ENCODE results near the gene GDE1.
A peak's percentile ranks its signal among the peaks of the same experiment; 100 is the strongest.

Gene GDE1

GRCh38 chr16:19503461-19504075 lies 18.3 kb downstream of the GDE1 start:
- TF ChIP-seq EZH2 (optimal IDR thresholded peaks at IDR 0.05; ENCODE audit: low read depth, low read length) (no peak), EZH2phosphoT487 (IDR thresholded peaks at IDR 0.05; ENCODE audit: low read length) (no peak), CTCF (IDR thresholded peaks at IDR 0.05; ENCODE audit: low read length) (no peak)
- no peak for DNase-seq
- Histone ChIP-seq H3K4me3 (ENCODE audit: low read length) (no peak overlapping the region), H3K36me3 (replicated peaks; ENCODE audit: insufficient read depth, low read length) (peaks cover 4% of the 10 kb centered on the region; the same call in 1 of the 2 replicates), H3K79me2 (ENCODE audit: low read length) (no peaks in the 10 kb centered on the region; the same call in 1 of the 2 replicates), H3K27ac (ENCODE audit: low read length) (no peak overlapping the region), H3F3A (ENCODE audit: insufficient read depth, low read length) (no peaks in the 10 kb centered on the region), H3K9me3 (replicated peaks; ENCODE audit: insufficient read depth, low read length) (no peaks in the 10 kb centered on the region), H4K20me1 (ENCODE audit: insufficient read depth, low read length) (no peaks in the 10 kb centered on the region), H3K4me2 (ENCODE audit: low read depth, low read length) (no peak overlapping the region), H3K9ac (ENCODE audit: low read length) (no peak overlapping the region), H3K4me1 (ENCODE audit: low read length) (no peaks in the 10 kb centered on the region), H3K9me2 (replicated peaks; ENCODE audit: insufficient read depth, low read length) (no peaks in the 10 kb centered on the region), H3K27me3 (replicated peaks; ENCODE audit: insufficient read depth, low read length) (no peaks in the 10 kb centered on the region), H2AFZ (ENCODE audit: low read length) (no peak overlapping the region)

DNA sequence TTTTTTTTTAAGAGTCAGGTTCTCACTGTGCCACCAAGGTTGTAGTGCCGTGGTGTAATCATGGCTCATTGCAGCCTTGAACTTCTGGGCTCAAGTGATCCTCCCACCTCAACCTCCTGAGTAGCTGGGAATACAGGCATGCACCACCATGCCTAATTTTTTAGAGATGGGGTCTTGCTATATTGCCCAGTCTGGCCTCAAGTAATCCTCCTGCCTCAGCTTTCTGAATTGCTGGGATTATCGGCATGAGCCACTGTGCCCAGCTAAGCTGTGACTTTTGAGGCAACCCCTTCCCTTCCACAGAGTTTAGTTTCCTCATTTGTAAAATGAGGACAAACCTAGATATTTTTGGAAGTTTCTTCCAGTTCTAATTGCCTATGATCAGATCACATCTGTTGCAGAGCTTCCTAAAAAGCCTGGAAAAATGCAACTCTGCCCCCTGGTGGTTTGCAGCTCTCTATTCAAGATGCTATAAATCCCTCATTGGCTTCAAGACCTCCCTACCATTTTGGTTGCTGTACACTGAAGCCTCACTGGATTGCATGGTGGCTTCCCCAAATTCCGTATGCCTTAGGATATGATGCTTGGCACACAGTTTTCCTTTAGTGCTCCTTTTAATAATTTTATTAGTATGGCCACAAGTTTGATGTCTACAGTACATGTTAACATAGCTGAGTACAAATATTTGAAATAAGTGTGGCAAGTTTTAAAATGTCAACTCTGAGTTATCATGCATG lies 19.3 kb downstream of the GDE1 start:
- H4K20me1 ChIP-seq (ENCODE audit: insufficient read depth, low read length): no peaks in the 10 kb centered on the region
- H3K36me3 ChIP-seq (replicated peaks; ENCODE audit: insufficient read depth, low read length): peaks cover 4% of the 10 kb centered on the region; the same call in 1 of the 2 replicates
- H3K4me2 ChIP-seq (ENCODE audit: low read depth, low read length): no peak overlapping the region
- no peaks in the 10 kb centered on the region; the same call in 1 of the 2 replicates for H3K79me2 ChIP-seq (ENCODE audit: low read length)
- TF ChIP-seq EZH2 (optimal IDR thresholded peaks at IDR 0.05; ENCODE audit: low read depth, low read length) (no peak), EZH2phosphoT487 (IDR thresholded peaks at IDR 0.05; ENCODE audit: low read length) (no peak), CTCF (IDR thresholded peaks at IDR 0.05; ENCODE audit: low read length) (peak; percentile 84)
- H2AFZ ChIP-seq (ENCODE audit: low read length): no peak overlapping the region
- H3F3A ChIP-seq (ENCODE audit: insufficient read depth, low read length): no peaks in the 10 kb centered on the region
- H3K9me2 ChIP-seq (replicated peaks; ENCODE audit: insufficient read depth, low read length): no peaks in the 10 kb centered on the region
- no peaks in the 10 kb centered on the region for H3K9me3 ChIP-seq (replicated peaks; ENCODE audit: insufficient read depth, low read length)
- H3K9ac ChIP-seq (ENCODE audit: low read length): no peak overlapping the region
- no peaks in the 10 kb centered on the region for H3K27me3 ChIP-seq (replicated peaks; ENCODE audit: insufficient read depth, low read length)
- DNase-seq: peak; percentile 64
- no peak overlapping the region for H3K27ac ChIP-seq (ENCODE audit: low read length)
- no peak overlapping the region for H3K4me3 ChIP-seq (ENCODE audit: low read length)
- H3K4me1 ChIP-seq (ENCODE audit: low read length): no peaks in the 10 kb centered on the region

GRCh38 chr16:19499481-19499880 lies 22.4 kb downstream of the GDE1 start:
- TF ChIP-seq EZH2phosphoT487 (IDR thresholded peaks at IDR 0.05; ENCODE audit: low read length) (no peak), EZH2 (optimal IDR thresholded peaks at IDR 0.05; ENCODE audit: low read depth, low read length) (no peak), CTCF (IDR thresholded peaks at IDR 0.05; ENCODE audit: low read length) (no peak)
- H3K4me3 ChIP-seq (ENCODE audit: low read length): no peak overlapping the region

More at GRCh38 chr16:19499481-19499880, 22.4 kb downstream of the GDE1 start:
- Histone ChIP-seq H4K20me1 (ENCODE audit: insufficient read depth, low read length) (no peaks in the 10 kb centered on the region), H3K27me3 (replicated peaks; ENCODE audit: insufficient read depth, low read length) (no peaks in the 10 kb centered on the region), H3K79me2 (ENCODE audit: low read length) (no peaks in the 10 kb centered on the region; the same call in 1 of the 2 replicates), H3K4me1 (ENCODE audit: low read length) (no peaks in the 10 kb centered on the region), H3K9ac (ENCODE audit: low read length) (no peak overlapping the region), H3K36me3 (replicated peaks; ENCODE audit: insufficient read depth, low read length) (0 out of 2 replicates have a peak, but pooled peaks cover 4% of the 10 kb centered on the region), H2AFZ (ENCODE audit: low read length) (no peak overlapping the region), H3K9me3 (replicated peaks; ENCODE audit: insufficient read depth, low read length) (no peaks in the 10 kb centered on the region), H3K27ac (ENCODE audit: low read length) (no peak overlapping the region), H3K9me2 (replicated peaks; ENCODE audit: insufficient read depth, low read length) (no peaks in the 10 kb centered on the region), H3K4me2 (ENCODE audit: low read depth, low read length) (no peak overlapping the region), H3F3A (ENCODE audit: insufficient read depth, low read length) (no peaks in the 10 kb centered on the region)
- no peak for DNase-seq

Data from MM.1S (cell line).